8988T (cell line): ENCODE data around the gene MTM1.

Experiments used
- DNase-seq: peaks from one replicate; pipeline ENCODE4 v3.0.0; 2011

MTM1 gene

DNA sequence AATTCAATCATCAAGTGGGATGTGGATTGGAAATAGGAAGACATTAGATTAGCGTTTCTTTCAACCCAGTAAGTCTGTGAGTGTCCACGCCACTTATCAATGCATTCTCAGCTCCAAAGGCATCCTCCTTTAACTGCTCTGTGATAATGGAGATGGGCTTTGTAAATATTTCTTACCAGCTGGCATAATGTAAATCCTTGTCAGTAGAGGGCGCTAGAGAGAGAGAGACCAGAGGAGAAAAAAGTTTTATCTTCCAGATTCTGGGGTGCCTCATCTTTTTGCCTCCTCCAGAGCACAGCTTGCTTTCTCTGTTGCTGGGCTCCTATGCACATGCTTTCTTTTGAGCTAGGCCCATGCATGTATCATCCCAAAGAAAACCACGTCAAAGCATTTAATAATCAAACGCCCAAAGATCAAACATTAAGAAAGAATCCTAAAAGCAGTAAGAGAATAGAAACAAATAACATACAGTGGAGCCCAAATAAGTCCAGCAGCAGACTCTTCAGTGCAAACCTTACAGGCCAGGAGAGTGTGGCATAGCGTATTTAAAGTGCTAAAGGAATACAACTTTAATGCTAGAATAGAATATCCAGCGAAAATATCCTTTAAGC lies 115.2 kb downstream of the MTM1 start:
- DNase-seq: no peak

DNA sequence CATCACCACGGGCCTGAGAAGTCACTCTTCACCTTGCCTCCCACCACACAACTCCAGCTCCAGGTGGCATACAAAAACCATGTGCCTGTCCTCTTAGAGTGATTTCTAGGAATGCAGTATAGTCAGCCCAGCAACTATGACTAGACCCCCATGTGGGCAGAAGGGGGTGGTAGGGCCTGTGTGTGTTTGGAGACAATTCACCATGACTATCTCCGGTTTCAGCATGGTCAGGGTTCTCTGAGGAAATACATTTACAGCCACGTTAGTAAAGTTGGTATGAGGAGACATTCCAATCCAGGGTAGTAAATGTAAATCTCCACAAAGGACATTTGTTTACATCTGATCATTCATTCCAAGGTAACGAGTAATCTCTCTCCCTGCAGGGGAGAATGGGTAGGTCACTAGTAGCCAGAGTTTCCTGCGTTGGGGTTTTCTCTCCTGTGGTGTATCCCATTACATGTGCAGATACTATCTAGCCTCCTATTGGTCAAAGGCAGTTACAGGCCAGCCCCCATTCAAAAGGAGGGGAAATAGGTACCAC lies 120.6 kb downstream of the MTM1 start:
- DNase-seq: peak; percentile 22

DNA sequence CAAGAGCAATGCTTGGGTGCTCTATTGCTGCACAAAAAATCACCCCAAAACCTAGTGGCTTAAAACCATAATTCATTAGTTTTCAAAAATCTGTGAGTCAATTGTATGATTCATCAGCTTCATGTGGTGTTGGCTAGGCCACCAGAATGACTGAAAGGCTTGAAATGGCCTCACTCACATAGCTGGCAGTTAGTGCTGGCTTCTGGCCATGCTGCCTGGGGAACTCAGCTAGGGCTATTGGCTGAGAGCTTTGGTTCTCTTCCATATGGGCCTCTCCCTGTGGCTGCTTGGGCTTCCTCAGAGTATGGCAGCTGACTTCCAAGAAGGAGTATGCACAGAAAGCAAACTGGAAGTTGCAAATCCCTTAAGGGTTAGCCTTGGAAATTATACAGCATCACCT lies 121.7 kb downstream of the MTM1 start:
- no peak for DNase-seq

DNA sequence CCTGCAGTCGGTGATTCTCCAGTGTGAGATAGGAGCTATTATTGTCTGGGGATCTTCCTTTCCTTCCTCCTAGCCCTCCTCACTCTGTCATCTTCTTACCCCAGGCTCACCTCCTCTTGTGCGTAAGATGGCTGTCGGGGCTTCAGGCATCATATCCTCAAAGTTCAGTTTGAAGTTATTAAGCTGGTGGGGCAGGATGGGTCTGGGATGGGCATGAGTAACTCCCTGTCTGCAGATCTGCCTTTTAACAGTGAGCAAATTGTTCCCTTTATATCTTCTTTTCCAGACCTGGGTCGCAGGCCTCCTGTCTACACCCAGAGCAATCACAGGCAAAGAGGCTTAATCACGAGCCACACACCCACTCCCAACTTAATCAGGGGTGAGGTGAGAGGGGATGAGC lies 123.9 kb downstream of the MTM1 start:
- DNase-seq: no peak

DNA sequence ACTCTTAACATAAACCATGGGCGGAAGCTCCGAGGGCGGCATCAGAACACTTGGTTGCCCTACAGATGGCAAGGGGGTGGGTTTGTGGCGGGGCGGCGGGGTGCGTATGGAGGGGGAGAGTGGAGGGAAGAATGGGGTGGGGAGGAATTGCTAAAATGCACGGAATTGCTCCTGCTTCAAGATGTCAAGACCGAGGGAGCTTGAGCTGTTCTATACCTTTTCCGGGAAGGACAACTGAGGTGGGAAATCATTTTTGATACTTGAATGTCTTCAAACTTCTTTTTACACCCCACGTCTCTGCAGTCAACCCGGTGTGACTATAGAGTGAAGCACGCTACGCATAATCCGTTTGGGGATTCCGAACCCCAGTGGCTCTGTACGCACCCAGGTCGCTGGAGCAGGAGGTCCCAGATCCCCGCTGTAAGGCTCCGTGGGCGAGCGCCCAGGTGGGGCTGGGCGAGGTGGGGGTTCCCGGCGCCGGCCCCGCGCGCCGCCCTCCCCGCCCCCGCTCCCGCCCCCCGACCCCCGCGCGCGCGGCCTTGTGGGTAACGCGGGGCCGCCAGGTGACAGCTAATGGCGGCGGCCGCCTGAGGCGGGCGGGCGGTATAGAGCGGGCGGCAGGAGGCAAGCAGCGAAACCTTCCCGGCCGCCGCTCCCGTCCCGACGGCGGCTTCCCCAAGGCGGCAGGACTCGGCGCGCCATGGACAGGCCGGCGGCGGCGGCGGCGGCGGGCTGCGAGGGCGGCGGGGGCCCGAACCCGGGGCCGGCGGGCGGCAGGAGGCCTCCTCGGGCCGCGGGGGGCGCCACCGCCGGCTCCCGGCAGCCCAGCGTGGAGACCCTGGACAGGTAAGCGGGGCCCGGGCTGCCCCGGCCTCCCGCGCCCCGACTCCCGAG lies 124.7 kb downstream of the MTM1 start, which contains the start of gene MTMR1:
Gene MTMR1 (plus strand): TSS at position 566 of the 894 bp plus-strand sequence. CDS start 135 bp downstream, at position 701.
- peak; percentile 40 for DNase-seq

DNA sequence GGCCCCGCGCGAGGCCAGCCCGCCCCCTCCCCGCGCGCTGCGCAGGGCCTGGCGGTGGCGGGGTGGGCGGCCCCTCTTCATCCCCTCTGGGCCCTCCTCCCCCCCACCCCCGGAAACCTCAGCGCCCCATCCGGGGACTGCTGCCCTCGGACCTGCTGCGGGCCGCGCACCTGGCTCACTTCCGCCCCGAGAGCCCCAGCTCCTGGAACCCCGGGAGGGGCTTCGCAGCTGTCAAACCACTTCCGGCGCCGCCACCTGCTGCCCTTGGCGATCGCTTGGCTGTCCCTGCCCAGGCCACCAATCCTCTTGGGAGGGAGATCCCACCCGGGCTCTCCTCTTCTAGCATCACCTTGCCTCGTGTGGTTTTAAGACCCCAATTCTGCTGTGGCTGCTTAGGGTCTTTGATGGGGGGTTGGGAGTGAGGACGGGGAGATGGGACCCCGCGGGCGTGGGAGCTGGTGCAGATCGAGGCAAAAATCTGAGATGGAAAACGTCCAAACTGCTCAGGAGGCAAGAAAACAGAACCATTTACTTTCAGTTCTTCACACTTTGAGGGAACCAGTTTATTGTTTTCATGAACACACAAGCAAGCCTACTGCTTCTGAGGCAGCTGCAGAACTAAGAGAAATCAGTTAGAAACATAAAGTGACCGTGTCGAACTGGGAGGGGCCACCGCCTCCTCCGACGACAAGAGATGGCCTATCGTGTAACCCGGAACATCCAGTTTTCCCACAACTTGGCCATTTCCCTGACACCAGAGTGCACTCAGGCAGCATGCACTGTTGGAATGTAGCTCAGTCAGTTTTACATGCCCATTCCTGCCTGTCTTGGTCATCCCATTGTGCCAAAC lies 125.5 kb downstream of the MTM1 start:
- DNase-seq: peak; percentile 69

DNA sequence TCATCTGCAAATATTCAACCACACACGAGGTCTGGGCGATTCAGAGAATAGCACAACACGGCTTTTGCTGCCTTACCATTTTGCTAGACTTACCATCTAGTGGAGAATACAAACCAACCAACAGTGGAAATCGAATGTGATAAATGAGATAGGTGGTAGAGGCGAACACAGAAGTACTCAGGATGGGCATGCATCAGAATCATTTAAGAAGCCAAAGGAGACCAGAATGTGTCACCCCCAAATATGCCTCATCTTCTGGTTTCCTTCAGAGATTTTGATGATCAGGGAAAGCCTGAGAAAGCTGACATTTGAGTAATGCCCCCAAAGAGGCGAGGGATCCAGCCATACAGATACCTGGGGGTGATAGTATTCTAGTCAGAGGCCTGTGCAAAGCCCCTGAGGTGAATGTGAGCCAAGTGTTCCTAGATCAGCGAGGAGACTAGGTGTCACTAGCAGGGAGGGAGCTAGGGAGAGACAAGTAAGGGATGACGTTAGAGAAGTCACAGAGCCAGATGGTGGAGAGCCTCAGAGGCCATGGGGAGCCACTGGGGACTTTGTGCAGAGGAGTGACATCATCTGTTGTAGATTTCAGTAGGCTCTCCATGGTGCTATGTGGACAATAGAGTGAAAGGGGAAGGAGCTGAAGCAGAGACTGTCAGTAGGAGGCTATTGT lies 126.5 kb downstream of the MTM1 start:
- DNase-seq: no peak

DNA sequence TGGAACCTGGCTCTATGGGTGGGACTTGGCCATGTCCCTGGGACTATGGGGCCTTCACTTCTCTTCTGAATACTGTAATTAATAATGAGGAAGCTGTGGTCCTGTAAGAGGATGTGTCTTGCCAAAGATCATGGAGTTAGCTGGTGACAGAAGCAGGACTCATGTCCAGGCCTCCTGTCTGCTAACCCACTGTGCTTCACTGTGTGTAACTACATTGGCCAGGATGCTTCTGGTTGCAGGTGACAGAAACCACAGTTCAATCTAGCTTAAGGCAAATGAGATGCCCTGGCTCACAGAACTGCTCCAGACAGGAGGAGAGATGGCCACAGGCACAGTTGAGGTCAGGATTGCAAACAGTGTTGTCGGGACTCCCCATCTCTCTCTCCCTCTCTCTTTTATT lies 127.9 kb downstream of the MTM1 start:
- no peak for DNase-seq

DNA sequence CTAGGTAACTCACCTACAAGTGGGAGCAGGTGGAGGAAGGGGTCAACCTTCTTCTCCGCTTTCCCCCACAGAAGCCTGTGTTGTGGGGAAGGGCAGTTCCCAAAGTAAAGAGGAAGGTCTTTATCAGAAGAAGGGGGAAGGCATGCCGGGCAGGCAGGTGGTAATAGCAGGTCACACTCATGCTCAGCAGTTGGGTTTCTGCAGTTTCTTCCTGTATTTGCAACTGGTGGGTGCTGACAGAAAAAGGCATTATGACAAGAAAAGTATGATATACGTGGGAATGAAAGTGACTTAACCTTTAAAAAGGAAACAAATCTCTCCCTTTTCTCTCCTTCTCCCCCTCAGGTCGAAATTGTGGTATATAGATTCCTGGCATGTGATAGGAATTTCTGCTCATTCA lies 128.4 kb downstream of the MTM1 start:
- DNase-seq: no peak

DNA sequence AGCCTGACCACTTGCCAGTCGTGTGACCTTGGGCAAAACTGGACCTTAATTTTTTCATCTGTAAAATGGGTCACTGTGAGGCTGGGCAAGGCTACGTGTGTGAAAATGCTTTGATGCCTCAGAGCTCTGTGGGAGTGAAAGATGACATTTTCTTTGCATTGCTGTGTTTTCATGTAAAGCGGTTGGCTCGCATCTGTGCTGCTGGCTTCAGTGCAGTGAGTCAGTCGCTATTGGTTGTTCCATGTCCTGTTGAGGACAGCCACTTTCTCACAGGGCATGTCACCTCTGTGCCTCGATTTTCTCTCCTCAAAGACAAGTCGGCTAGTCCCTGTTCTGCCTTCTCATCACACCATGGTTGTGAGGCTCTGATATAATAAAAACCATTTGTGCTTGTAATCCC lies 129.2 kb downstream of the MTM1 start:
- DNase-seq: no peak

DNA sequence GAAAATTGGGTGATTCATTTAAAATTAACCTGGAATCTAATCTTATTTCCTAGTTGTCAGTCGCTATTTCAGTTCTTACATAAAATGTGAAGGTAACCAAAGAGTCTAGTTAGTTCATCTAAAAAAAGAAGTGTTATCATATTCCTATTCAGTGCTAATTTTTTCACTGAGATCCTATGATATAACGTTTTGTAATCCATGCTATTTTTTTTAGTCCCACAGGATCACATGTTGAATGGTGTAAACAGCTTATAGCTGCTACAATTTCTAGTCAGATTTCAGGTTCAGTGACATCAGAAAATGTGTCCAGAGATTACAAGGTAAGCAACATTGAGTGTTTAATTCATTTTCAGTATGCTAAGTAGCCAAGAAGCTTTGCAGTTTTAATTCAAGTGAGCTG lies 130.6 kb downstream of the MTM1 start:
- no peak for DNase-seq

DNA sequence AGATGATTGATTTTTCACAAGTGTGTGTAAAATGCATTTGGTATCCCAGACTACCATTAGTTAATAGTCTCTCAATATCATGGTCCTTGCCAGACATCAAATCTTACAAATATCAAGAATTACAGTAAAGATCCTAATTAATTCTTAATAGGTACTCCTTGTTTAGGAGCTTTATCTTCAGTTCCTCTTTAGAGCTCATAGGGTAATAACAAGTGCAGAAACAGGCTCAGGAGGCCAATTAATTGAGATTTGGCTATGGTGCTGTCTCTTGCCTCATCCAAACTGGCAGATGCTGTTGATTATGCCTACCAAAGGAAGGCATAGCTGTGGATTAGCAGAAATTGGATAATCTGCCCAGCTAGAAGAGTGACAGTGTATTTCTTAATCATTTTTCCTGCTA lies 131.7 kb downstream of the MTM1 start:
- no peak for DNase-seq

DNA sequence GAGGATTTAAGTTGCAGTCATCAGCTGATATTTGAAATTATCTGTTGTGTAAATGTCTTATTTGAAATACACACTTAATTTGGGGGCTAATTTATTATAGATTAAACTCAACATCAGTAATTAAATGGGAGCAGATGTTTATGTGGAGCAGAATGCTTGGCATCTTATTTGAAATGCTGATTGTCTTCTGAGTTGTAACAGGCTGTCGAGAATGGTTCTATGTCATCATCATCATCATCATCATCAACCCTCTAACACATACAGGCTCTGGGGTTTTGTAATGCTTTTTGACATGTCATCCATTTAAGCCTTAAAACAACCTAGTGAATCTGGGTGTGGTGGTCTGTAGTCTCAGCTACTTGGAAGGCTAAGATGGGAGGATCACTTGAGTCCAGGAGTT lies 133.0 kb downstream of the MTM1 start:
- DNase-seq: no peak

DNA sequence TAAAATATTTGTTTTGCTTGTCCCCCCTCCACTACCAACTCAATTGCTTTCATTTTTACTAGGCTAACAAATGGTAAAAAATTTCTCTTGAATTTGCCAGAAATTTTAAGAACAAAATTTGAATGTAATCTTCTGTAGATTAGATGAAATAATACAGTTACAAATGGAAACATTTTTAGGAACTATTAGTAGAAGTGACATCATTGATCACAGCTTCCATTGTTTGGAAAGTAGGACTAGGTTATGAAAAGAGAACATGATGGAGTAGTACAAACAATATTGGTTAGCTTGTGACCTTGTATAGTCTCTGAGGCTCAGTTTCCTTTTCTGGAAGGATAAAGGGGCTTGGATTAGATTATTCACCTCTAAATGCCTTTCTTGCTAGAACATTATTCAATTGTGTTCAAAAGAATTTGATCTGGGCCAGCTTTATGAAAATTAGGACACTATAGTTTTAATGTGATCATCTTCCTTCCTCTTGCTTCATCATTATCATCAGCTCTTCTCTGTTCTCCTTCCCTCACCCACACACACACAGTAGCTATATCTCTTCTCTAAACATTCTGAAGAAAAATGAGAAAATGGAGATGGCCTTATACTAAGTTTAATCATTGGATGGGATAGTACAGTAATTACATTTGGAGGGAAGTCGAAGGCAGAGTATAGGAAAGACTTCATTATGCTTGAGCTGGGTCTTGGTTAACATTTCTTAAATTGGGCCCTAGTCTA lies 134.7 kb downstream of the MTM1 start:
- no peak for DNase-seq

DNA sequence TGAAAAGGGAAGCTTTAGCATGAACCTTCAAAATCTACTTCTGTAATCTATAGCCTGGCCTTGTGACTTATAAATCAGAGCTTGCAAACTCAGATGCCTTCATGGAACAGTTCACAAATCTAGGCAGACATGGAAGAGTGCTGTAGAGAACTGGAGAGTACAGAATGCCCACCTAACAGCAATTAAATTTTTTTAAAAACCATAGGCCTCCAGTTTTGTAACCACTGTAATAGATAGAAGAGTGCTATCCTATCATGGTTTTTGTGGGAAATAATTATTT lies 135.2 kb downstream of the MTM1 start:
- no peak for DNase-seq

DNA sequence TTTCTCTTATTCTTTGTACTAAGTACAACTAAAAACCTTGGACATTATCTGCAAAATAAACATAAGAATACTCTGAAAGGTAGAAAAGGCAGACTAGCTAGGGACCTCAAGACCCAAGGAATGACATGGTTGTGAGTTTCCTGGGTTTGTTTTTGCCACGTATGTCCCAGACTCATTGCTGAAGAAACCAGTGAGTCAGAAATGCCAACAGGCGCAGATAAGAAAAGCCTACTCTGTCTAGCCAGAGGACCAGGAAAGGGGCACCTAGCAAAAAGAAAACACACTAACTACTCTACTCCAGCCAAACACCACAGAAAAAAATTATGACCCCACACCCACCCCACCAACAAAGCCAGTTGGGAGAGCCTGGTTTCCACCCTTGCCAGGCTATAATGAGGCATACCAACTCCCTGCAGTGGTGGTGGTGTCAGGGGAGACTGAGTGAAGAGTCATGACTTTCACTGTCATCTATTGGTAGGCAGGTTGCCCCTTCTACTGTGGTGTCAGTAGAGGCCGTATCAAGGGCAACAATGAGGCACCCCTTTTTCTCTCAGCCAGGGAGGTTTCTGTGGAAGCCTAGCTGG lies 135.7 kb downstream of the MTM1 start:
- no peak for DNase-seq

DNA sequence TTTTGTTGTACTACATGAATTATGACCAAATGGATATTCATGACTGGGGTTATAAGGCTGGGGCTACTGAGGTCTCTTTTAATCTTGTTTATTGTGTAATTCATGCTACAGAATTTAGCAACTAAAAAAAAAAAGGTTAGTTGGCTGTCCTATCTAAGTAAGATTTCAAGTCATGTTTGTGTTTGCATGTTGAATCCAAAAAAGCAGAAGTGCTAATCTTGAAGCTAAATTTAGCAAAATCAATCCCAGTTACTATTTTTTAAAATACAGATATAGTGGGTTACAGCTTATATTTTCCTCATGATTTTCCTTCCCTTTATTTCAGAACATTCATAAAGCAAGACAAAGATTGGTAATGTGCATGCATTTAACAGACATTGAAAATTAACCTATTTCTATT lies 144.2 kb downstream of the MTM1 start:
- no peak for DNase-seq

DNA sequence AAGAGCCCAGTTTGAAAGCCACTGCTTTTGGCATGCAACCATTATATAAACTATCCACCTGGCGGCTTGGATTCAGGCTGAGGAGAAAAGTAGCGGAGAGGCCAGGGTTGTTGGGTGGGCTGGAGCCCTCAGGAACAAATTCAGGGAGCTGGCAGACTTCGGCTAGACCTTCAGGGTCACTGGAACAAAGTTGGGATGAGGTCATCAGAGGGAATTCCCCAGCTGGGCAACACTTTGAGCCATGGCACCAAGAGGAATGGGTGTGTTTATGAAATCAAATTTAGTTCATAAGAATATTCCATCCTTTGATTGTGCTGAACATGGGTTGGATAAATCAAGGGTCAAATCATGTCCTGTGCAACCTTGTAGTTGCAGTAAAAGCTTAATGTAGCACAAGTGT lies 146.8 kb downstream of the MTM1 start:
- no peak for DNase-seq

DNA sequence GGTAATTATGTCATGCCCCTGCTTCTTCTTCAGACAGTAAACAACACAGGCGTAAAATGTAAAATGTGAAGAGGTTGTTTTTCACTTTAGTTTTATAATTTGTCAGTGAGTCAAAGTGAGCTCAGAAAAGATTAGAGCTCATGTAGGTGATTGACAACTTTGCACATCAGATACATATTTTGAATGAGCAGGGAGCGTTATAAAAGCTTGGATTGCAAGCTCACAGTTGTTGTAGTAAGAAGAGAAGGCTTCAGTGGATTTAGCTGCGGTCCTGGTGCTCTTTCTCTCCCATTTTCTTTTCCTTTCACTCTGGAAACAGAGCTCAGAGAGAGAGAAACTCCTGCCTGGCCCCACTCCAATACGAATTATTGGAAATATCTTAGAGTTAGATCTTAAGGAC lies 151.2 kb downstream of the MTM1 start:
- DNase-seq: no peak
